SK-N-SH treated with all-trans-retinoic acid at 6 μM for 48 hours (cell line): ENCODE measurements around the gene IRAG1.

Source experiments
- ATAC-seq: fragments of 200-7000 bp; cut with Tn5 transposase; 3 replicates; pipeline ENCODE4 v1.9.1; 2020; ENCODE audit warnings: mild to moderate bottlenecking, moderate library complexity
- ARNTL ChIP-seq: fragments of 450-650 bp; formaldehyde crosslinking; IDR thresholded peaks from 2 replicates; pipeline ENCODE4 v1.5.0; 2020; ENCODE audit warnings: low read depth, mild to moderate bottlenecking, moderate library complexity, borderline replicate concordance
- BACH2 ChIP-seq: fragments of 250-450 bp; sonication (Bioruptor Pico); IDR thresholded peaks from 2 replicates; pipeline ENCODE4 v1.9.0; 2021; ENCODE audit warnings: mild to moderate bottlenecking, borderline replicate concordance
- CREB5 ChIP-seq: fragments of 250-450 bp; sonication (Bioruptor Pico); IDR thresholded peaks from 2 replicates; pipeline ENCODE4 v1.5.1; 2020; ENCODE audit warnings: low read depth, mild to moderate bottlenecking, moderate library complexity
- CSDC2 ChIP-seq: fragments of 250-450 bp; sonication (Bioruptor Pico); IDR thresholded peaks from 2 replicates; pipeline ENCODE4 v1.5.0; 2020; ENCODE audit warnings: mild to moderate bottlenecking, moderate library complexity
- CSRNP3 ChIP-seq: fragments of 250-450 bp; sonication (Bioruptor Pico); IDR thresholded peaks from 2 replicates; pipeline ENCODE4 v1.5.1; 2021; ENCODE audit warnings: mild to moderate bottlenecking, moderate library complexity
- ESRRG ChIP-seq: fragments of 250-450 bp; sonication (Bioruptor Pico); IDR thresholded peaks from 2 replicates; pipeline ENCODE4 v1.6.1; 2021; ENCODE audit warnings: mild to moderate bottlenecking
- GLIS3 ChIP-seq: fragments of 250-450 bp; sonication (Bioruptor Pico); IDR thresholded peaks from 2 replicates; pipeline ENCODE4 v1.5.0; 2020; ENCODE audit warnings: mild to moderate bottlenecking, moderate library complexity
- ISL1 ChIP-seq: fragments of 250-450 bp; sonication (Bioruptor Pico); IDR thresholded peaks from 2 replicates; pipeline ENCODE4 v2.1.2; 2022; ENCODE audit warnings: mild to moderate bottlenecking, moderate library complexity
- OSR1 ChIP-seq: fragments of 250-450 bp; sonication (Bioruptor Pico); IDR thresholded peaks from 2 replicates; pipeline ENCODE4 v1.8.0; 2022; ENCODE audit warnings: moderate library complexity, mild to moderate bottlenecking, inconsistent platforms
- PATZ1 ChIP-seq: fragments of 250-450 bp; sonication (Bioruptor Pico); IDR thresholded peaks from 2 replicates; pipeline ENCODE4 v1.8.0; 2020; ENCODE audit warnings: mild to moderate bottlenecking, moderate library complexity, borderline replicate concordance
- POU6F1 ChIP-seq: fragments of 250-450 bp; sonication (Bioruptor Pico); IDR thresholded peaks from 2 replicates; pipeline ENCODE4 v1.8.0; 2021; ENCODE audit warnings: low read depth, mild to moderate bottlenecking, moderate library complexity, borderline replicate concordance
- RARB ChIP-seq: fragments of 250-450 bp; sonication (Bioruptor Pico); IDR thresholded peaks from 2 replicates; pipeline ENCODE4 v1.8.0; 2021; ENCODE audit warnings: mild to moderate bottlenecking, moderate library complexity
- SNAI2 ChIP-seq: fragments of 250-450 bp; sonication (Bioruptor Pico); IDR thresholded peaks from 2 replicates; pipeline ENCODE4 v1.5.0; 2020; ENCODE audit warnings: mild to moderate bottlenecking, moderate library complexity
- TCF4 ChIP-seq: fragments of 250-450 bp; sonication (Bioruptor Pico); IDR thresholded peaks from 2 replicates; pipeline ENCODE4 v1.8.0; 2021; ENCODE audit warnings: mild to moderate bottlenecking, moderate library complexity, borderline replicate concordance
- TOX ChIP-seq: fragments of 250-450 bp; sonication (Bioruptor Pico); IDR thresholded peaks from 2 replicates; pipeline ENCODE4 v1.8.0; 2021; ENCODE audit warnings: mild to moderate bottlenecking, moderate library complexity, borderline replicate concordance
- TSHZ2 ChIP-seq: fragments of 250-450 bp; sonication (Bioruptor Pico); IDR thresholded peaks from 2 replicates; pipeline ENCODE4 v1.5.0; 2020; ENCODE audit warnings: mild to moderate bottlenecking, moderate library complexity
- ZC3H10 ChIP-seq: fragments of 250-450 bp; sonication (Bioruptor Pico); IDR thresholded peaks from 2 replicates; pipeline ENCODE4 v1.5.1; 2021; ENCODE audit warnings: mild to moderate bottlenecking, moderate library complexity
- ZFP3 ChIP-seq: fragments of 250-450 bp; sonication (Bioruptor Pico); IDR thresholded peaks from 2 replicates; pipeline ENCODE4 v1.5.0; 2020; ENCODE audit warnings: mild to moderate bottlenecking, moderate library complexity
- ZFP30 ChIP-seq: fragments of 450-650 bp; formaldehyde crosslinking; IDR thresholded peaks from 2 replicates; pipeline ENCODE4 v1.5.0; 2022; ENCODE audit warnings: mild to moderate bottlenecking, moderate library complexity
- ZNF565 ChIP-seq: fragments of 450-650 bp; formaldehyde crosslinking; conservative IDR thresholded peaks from 2 replicates; pipeline ENCODE4 v1.5.0; 2020; ENCODE audit warnings: low read depth, mild to moderate bottlenecking, moderate library complexity
- ZNF70 ChIP-seq: fragments of 450-650 bp; formaldehyde crosslinking; IDR thresholded peaks from 2 replicates; pipeline ENCODE4 v1.5.0; 2020; ENCODE audit warnings: mild to moderate bottlenecking, moderate library complexity
- ZNF8 ChIP-seq: fragments of 450-650 bp; formaldehyde crosslinking; IDR thresholded peaks from 2 replicates; pipeline ENCODE4 v1.5.0; 2020; ENCODE audit warnings: mild to moderate bottlenecking, moderate library complexity

The IRAG1 gene

GRCh38 chr11:10669258-10670033 lies 24.1 kb downstream of the IRAG1 start:
- ATAC-seq: peak; percentile 78
- no peak for TF ChIP-seq ZC3H10 (CRISPR knock-in tag)
- 0 out of 2 replicates have a peak, but pooled peaks have one; percentile 12 for TF ChIP-seq ISL1 (CRISPR knock-in tag)

GRCh38 chr11:10667521-10667885 lies 26.1 kb downstream of the IRAG1 start:
- no peak for ATAC-seq
- no peak for TF ChIP-seq ZNF8
- no peak for TF ChIP-seq ZFP3 (CRISPR knock-in tag)
- TF ChIP-seq POU6F1 (CRISPR knock-in tag): no peak
- no peak for TF ChIP-seq ISL1 (CRISPR knock-in tag)
- TF ChIP-seq ZFP30 (CRISPR knock-in tag): no peak
- TF ChIP-seq TOX (CRISPR knock-in tag): no peak
- no peak for TF ChIP-seq GLIS3 (CRISPR knock-in tag)
- no peak for TF ChIP-seq TSHZ2
- TF ChIP-seq ESRRG (CRISPR knock-in tag): no peak
- TF ChIP-seq ZNF565 (CRISPR knock-in tag): no peak
- no peak for TF ChIP-seq ARNTL (CRISPR knock-in tag)
- no peak for TF ChIP-seq SNAI2 (CRISPR knock-in tag)
- TF ChIP-seq CSDC2 (CRISPR knock-in tag): no peak
- TF ChIP-seq RARB: no peak
- no peak for TF ChIP-seq CREB5 (CRISPR knock-in tag)
- no peak for TF ChIP-seq TCF4 (CRISPR knock-in tag)
- TF ChIP-seq ZNF70 (CRISPR knock-in tag): no peak

- peak; percentile 58 for ATAC-seq
- TF ChIP-seq OSR1 (CRISPR knock-in tag) (no peak), BACH2 (no peak), ESRRG (CRISPR knock-in tag) (no peak), TCF4 (CRISPR knock-in tag) (no peak), ZFP30 (CRISPR knock-in tag) (no peak), ISL1 (CRISPR knock-in tag) (no peak), CSRNP3 (no peak), RARB (no peak), PATZ1 (no peak), ZFP3 (CRISPR knock-in tag) (no peak), GLIS3 (CRISPR knock-in tag) (no peak), CREB5 (CRISPR knock-in tag) (no peak), ZC3H10 (CRISPR knock-in tag) (no peak), ZNF70 (CRISPR knock-in tag) (no peak), TSHZ2 (no peak)
These were observed 26.7 kb downstream of the IRAG1 start for GRCh38 chr11:10666556-10667520.
